ENCODE measurements around the gene CD2AP. TPM values are rescaled to one million over a fixed set of nuclear protein-coding genes. Genes with fewer than 3 reads are reported as not detected.

Gene CD2AP
- total RNA-seq, 1 donor from 2014 or later: 68.8 TPM

GRCh38 chr6:47661960-47662359, 184.4 kb downstream of the CD2AP start:
- DNase-seq (ENCODE audit: low read depth) (no peak), FAIRE-seq (no peak)
- H3K27ac ChIP-seq (ENCODE audit: low read depth, low read length): no peak overlapping the region
- no peak overlapping the region for H2AFZ ChIP-seq (ENCODE audit: low read depth, low read length)
- H3K79me2 ChIP-seq (ENCODE audit: insufficient read depth, low read length): no peaks in the 10 kb centered on the region
- H3K9me3 ChIP-seq (ENCODE audit: insufficient read depth, low read depth, low read length): no peaks in the 10 kb centered on the region
- no peak overlapping the region for H3K4me2 ChIP-seq (ENCODE audit: low read length)
- H3K9ac ChIP-seq (ENCODE audit: low read length): no peak overlapping the region
- TF ChIP-seq, protein P1, sequence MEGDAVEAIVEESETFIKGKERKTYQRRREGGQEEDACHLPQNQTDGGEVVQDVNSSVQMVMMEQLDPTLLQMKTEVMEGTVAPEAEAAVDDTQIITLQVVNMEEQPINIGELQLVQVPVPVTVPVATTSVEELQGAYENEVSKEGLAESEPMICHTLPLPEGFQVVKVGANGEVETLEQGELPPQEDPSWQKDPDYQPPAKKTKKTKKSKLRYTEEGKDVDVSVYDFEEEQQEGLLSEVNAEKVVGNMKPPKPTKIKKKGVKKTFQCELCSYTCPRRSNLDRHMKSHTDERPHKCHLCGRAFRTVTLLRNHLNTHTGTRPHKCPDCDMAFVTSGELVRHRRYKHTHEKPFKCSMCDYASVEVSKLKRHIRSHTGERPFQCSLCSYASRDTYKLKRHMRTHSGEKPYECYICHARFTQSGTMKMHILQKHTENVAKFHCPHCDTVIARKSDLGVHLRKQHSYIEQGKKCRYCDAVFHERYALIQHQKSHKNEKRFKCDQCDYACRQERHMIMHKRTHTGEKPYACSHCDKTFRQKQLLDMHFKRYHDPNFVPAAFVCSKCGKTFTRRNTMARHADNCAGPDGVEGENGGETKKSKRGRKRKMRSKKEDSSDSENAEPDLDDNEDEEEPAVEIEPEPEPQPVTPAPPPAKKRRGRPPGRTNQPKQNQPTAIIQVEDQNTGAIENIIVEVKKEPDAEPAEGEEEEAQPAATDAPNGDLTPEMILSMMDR (IDR thresholded peaks at IDR 0.05; ENCODE audit: insufficient read depth, low read depth, low read length): no peak
- TF ChIP-seq EZH2 (IDR thresholded peaks at IDR 0.05; ENCODE audit: insufficient read depth, low read length): no peak
- peaks cover 2% of the 10 kb centered on the region for H3K9me3 Mint-ChIP-seq (ENCODE audit: unreplicated experiment)
- H3K4me3 ChIP-seq (ENCODE audit: insufficient read depth, low read depth, low read length): no peak overlapping the region
- no peaks in the 10 kb centered on the region for H3K36me3 Mint-ChIP-seq (ENCODE audit: low read depth, unreplicated experiment)
- H3K4me3 Mint-ChIP-seq (ENCODE audit: unreplicated experiment): no peak overlapping the region
- H3K27ac Mint-ChIP-seq (ENCODE audit: unreplicated experiment): no peak overlapping the region
- no peaks in the 10 kb centered on the region for H4K20me1 ChIP-seq (ENCODE audit: insufficient read depth, low read length)
- no peaks in the 10 kb centered on the region for H3K4me1 ChIP-seq (ENCODE audit: insufficient read depth, low read length)
- H3K27me3 Mint-ChIP-seq (ENCODE audit: low read depth, unreplicated experiment): no peaks in the 10 kb centered on the region
- H3K27me3 ChIP-seq (ENCODE audit: insufficient read depth, low read length): no peaks in the 10 kb centered on the region
- peaks cover 2% of the 10 kb centered on the region for H3K4me1 Mint-ChIP-seq (ENCODE audit: low read depth, unreplicated experiment)
- no peaks in the 10 kb centered on the region for H3K36me3 ChIP-seq (ENCODE audit: insufficient read depth, low read length)

GRCh38 chr6:47663462-47664216, 186.1 kb downstream of the CD2AP start:
- Histone ChIP-seq H3K4me1 (ENCODE audit: insufficient read depth, low read length) (no peaks in the 10 kb centered on the region), H3K27ac (ENCODE audit: low read depth, low read length) (no peak overlapping the region), H3K4me3 (ENCODE audit: insufficient read depth, low read depth, low read length) (no peak overlapping the region), H3K79me2 (ENCODE audit: insufficient read depth, low read length) (no peaks in the 10 kb centered on the region), H4K20me1 (ENCODE audit: insufficient read depth, low read length) (no peaks in the 10 kb centered on the region), H3K27me3 (ENCODE audit: insufficient read depth, low read length) (no peaks in the 10 kb centered on the region), H3K9me3 (ENCODE audit: insufficient read depth, low read depth, low read length) (no peaks in the 10 kb centered on the region), H2AFZ (ENCODE audit: low read depth, low read length) (no peak overlapping the region), H3K9ac (ENCODE audit: low read length) (no peak overlapping the region), H3K4me2 (ENCODE audit: low read length) (no peak overlapping the region), H3K36me3 (ENCODE audit: insufficient read depth, low read length) (no peaks in the 10 kb centered on the region)
- DNase-seq (ENCODE audit: low read depth): no peak
- Mint-ChIP-seq H3K36me3 (ENCODE audit: low read depth, unreplicated experiment) (no peaks in the 10 kb centered on the region), H3K4me1 (ENCODE audit: low read depth, unreplicated experiment) (peaks cover 10% of the 10 kb centered on the region), H3K4me3 (ENCODE audit: unreplicated experiment) (peak overlapping the region; percentile 37), H3K27me3 (ENCODE audit: low read depth, unreplicated experiment) (no peaks in the 10 kb centered on the region), H3K9me3 (ENCODE audit: unreplicated experiment) (peaks cover 2% of the 10 kb centered on the region), H3K27ac (ENCODE audit: unreplicated experiment) (no peak overlapping the region)
- no peak for FAIRE-seq
- TF ChIP-seq EZH2 (IDR thresholded peaks at IDR 0.05; ENCODE audit: insufficient read depth, low read length): no peak
- TF ChIP-seq, protein P1 (IDR thresholded peaks at IDR 0.05; ENCODE audit: insufficient read depth, low read depth, low read length): no peak

DNA sequence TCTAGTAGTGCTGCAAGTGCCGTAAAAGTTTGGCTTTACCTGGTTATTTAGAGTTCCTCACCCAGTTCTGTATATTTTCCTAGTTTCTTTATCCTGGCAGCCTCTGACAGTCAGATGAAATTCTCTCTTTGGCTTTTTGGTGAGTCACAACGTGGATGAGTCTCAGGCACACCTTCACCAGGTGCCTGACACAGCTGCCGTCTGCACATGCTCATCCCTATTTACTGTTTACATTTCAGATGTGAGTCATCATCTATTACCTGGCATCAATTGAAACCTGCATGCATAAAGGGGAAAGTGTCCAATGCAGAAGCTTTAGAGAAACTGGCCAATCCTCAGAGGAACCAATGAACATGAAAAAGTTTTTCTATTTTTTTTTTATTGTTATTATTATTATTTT, 187.5 kb downstream of the CD2AP start:
- H3K27me3 Mint-ChIP-seq (ENCODE audit: low read depth, unreplicated experiment): no peaks in the 10 kb centered on the region
- H3K36me3 Mint-ChIP-seq (ENCODE audit: low read depth, unreplicated experiment): no peaks in the 10 kb centered on the region
- no peak overlapping the region for H3K27ac Mint-ChIP-seq (ENCODE audit: unreplicated experiment)
- Histone ChIP-seq H3K4me1 (ENCODE audit: insufficient read depth, low read length) (peaks cover 8% of the 10 kb centered on the region), H3K9me3 (ENCODE audit: insufficient read depth, low read depth, low read length) (no peaks in the 10 kb centered on the region), H3K4me3 (ENCODE audit: insufficient read depth, low read depth, low read length) (no peak overlapping the region), H4K20me1 (ENCODE audit: insufficient read depth, low read length) (no peaks in the 10 kb centered on the region), H3K27me3 (ENCODE audit: insufficient read depth, low read length) (no peaks in the 10 kb centered on the region), H2AFZ (ENCODE audit: low read depth, low read length) (no peak overlapping the region), H3K4me2 (ENCODE audit: low read length) (no peak overlapping the region), H3K9ac (ENCODE audit: low read length) (no peak overlapping the region), H3K79me2 (ENCODE audit: insufficient read depth, low read length) (no peaks in the 10 kb centered on the region), H3K36me3 (ENCODE audit: insufficient read depth, low read length) (no peaks in the 10 kb centered on the region), H3K27ac (ENCODE audit: low read depth, low read length) (no peak overlapping the region)
- no peak overlapping the region for H3K4me3 Mint-ChIP-seq (ENCODE audit: unreplicated experiment)
- TF ChIP-seq, protein P1 (IDR thresholded peaks at IDR 0.05; ENCODE audit: insufficient read depth, low read depth, low read length): no peak
- no peak for TF ChIP-seq EZH2 (IDR thresholded peaks at IDR 0.05; ENCODE audit: insufficient read depth, low read length)
- peaks cover 22% of the 10 kb centered on the region for H3K4me1 Mint-ChIP-seq (ENCODE audit: low read depth, unreplicated experiment)
- H3K9me3 Mint-ChIP-seq (ENCODE audit: unreplicated experiment): peaks cover 2% of the 10 kb centered on the region
- no peak for FAIRE-seq
- DNase-seq (ENCODE audit: low read depth): no peak
